Effector CD4-positive, alpha-beta T cell (primary cell): Measurements from ENCODE around the gene MYPN.
"Not testable (repeated sequence)": the region's sequence is repeated elsewhere in the genome, so short reads cannot be mapped to it uniquely, and the experiment has no call there.

Experiments used
- DNase-seq: peaks from one replicate; pipeline ENCODE4 v3.0.0-alpha.2; 2020

Gene MYPN

DNA sequence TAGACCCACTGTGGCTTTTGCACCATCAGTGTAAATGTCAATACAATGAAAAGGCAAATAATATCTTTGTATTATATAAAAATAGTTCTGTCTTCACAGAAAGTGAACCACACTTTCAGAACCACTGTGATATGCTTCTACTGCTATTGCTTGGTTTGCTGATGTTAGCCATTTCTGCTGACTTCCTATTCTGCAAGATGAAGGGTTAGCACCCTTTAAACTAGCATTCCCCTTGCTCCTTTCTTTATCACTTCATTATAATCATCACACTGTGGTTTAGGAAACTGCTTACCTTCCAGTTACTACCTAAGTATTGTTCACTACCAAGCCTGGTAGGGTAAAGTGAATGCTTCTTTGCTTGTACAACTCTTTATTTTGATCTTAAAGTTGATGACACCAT lies 29.2 kb downstream of the MYPN start:
- DNase-seq = no peak

DNA sequence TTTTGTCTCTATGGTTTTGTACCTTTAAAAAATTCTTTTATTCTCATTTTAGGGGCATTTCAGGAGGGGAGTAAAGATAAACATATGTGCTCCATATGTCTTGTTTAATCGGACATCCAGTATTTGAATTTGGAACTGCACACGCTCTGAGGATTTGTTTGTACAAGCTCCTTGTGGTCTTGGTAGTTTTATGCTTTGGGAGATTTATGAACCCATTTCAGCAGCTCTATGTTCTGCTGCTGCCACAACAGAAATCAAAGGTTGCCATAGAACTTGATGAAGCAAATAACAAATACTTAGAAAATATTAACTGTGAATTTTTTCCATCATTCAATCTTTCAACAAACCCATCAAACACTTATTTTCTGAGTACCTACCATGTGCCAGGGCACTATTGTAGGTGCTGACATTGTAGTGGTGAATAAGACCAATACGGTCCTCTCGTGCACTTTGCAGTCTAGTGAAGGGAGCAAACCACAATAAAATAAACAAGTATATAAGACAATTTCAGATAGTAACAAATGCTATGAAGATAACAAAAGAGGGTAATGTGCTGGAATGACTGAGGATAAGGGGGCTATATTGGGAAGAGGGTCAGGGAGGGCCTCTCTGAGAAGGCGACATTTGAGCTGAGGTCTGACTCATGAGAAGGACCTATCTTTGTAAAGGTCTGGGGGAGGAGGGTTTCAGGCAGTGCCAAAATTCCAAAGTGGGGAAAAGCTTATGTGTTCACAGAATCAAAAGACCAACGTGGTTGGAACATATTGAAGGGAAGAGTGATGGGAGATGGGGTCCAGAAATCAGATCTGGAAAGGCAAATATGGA lies 30.4 kb downstream of the MYPN start:
- no peak for DNase-seq

DNA sequence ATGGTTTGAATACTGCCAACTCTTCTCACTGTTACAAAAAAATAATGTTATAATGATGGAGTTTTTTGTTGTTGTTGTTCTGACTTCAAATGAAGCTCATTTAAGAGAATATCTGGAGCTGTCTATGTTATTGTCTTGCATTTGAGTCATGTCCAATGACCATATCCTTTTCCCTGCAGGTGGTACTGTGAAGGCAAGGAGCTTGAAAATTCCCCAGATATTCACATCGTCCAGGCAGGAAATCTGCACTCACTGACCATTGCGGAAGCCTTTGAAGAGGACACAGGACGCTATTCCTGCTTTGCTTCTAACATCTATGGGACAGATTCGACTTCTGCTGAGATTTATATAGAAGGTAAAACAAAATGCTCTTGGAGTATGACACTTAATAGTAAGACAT lies 33.5 kb downstream of the MYPN start:
- no peak for DNase-seq

DNA sequence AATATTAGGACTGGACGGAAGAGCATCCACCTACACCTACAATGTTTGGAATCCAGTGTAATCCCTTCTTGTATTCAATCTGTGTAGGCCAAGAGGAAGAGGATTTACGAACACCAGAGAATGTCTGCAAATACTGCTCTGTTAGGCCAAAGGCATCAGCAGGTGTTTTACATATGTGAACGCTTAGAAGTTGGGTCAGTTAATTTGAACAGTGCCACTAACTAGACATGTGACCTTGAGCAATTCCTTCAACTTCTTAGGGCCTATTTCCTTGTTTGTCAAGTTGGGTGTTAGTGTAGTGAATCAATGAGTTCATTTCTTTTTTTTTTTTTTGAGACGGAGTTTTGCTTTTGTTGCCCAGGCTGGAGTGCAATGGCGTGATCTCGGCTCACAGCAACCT lies 35.4 kb downstream of the MYPN start:
- no peak for DNase-seq

DNA sequence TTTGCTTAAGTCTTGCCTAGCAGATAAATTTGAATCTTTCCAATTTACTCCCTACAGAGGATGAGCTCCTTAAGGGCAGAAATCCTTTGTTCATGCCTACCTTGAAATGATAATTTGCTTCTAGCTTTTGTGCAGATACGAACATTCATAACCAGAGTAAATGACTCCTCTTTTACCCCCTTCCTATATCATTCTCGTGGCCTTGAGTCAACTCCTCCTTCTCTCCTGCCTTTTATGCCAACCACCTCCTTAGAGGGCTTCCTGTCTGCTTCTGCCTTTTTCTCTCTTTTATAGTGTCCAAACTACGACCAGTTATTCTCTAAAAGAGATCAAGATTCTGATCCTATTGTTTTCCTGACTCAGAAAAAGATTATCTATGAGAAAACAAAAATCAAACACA lies 36.4 kb downstream of the MYPN start:
- DNase-seq = no peak

DNA sequence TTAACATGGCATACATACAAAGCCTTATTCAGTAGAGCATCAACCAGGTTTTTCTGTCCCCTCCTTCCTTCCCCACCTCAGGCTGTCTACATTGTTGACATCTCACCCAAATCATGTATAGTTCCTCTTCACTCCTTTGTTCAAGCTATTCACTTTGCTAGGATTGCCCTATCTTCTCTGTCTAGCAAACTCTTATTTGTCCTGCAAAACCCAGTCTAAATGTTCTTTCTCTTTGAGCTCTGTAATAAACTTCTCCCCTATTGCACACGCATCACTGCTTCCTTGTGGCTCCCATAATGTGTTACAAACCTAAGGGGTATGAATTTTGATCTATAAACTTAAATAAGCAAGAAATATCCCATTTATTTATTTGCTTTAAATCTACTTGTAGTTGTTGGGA lies 36.8 kb downstream of the MYPN start:
- no peak for DNase-seq

DNA sequence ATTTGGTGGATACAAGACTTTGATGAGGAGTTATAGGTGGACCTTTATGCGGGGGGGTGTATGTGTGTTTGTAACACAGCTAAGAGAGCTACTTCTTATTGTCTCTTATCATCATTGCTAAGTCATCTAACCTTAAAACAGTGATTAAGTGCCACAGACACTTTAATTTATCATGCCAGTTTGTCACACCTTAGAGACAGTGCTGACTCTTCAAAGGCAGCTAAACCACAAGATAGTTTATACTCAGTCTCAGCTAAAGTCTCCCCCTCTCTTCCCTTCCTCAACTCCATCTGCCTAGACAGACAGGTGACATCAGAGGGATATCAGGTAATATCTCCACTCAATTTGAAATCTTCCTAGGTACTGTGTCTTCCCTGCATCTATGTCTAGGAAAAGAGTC lies 42.2 kb downstream of the MYPN start:
- DNase-seq = no peak

DNA sequence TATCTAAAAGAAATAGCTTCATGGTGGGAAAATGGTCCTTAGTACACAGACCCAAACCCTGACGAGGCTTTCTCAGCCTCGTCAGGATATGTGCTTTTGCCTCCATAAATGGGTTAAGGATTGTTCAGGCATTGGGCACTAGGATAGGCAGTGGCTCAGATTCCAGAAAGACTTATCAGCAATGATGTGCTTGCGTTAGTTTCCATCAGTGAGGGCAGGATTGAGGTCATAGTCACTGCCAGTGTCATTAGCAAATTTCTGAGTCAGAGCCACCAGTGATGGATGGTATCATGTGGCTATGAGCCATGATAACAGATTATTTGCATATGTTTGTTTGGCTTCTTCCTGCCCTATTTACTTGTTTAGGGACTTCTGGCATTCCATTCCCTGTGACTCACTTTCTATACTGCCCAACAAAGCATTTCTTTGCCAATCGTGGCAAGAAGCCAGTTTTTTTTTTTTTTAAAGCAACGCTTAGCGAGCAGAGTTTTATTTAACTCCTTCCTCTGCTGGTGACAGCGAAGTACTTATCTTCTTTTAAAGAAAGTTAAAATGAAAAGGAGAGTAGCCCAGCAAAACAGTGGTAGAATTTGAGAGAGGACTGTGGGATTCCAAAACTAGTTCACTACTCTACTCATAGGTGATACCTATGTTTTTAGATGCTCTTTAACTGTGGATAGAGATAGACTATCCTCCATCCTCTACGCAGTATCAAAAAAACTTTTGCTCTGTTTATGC lies 44.4 kb downstream of the MYPN start:
- DNase-seq = no peak

DNA sequence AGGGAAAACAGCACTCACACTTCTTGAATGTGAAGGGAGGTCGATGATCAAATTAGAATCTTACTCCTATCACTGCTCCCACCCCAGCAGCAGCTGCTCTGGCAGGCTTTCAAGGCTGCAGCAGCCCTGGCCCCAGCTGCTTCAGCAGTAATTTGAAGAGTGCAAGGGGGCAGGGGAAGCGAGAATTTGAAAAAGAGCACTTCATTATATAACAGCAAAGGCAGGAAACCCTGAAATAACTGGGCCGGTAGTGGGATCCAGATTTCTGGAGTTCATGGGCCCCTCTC lies 44.9 kb downstream of the MYPN start:
- DNase-seq = no peak

DNA sequence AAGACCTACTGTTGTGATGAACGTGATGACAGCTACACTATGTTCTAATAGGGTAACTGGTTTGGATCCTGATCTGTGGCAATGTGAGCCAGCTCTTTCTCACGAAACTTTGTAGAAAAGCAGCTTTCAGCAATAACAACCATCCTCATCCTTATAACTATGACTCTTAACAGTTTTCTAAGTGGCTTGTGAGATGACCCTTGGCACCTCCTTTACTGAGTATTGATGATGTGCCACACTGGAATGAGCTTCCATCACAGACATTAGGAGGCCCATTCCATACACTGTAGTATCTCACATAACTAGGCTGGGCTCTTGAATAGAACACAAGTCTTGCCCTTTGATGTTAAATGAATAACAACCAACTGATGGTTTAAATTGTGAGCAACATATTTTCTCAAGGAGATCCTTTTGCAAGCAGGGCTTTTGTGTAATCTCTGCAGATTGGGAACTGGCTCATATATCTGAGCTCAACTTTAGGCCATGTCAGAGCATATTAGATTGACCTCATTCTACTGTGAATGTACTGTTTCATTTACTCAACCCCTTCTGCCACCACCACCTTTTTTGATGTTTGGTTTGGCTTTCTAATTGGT lies 46.4 kb downstream of the MYPN start:
- no peak for DNase-seq

DNA sequence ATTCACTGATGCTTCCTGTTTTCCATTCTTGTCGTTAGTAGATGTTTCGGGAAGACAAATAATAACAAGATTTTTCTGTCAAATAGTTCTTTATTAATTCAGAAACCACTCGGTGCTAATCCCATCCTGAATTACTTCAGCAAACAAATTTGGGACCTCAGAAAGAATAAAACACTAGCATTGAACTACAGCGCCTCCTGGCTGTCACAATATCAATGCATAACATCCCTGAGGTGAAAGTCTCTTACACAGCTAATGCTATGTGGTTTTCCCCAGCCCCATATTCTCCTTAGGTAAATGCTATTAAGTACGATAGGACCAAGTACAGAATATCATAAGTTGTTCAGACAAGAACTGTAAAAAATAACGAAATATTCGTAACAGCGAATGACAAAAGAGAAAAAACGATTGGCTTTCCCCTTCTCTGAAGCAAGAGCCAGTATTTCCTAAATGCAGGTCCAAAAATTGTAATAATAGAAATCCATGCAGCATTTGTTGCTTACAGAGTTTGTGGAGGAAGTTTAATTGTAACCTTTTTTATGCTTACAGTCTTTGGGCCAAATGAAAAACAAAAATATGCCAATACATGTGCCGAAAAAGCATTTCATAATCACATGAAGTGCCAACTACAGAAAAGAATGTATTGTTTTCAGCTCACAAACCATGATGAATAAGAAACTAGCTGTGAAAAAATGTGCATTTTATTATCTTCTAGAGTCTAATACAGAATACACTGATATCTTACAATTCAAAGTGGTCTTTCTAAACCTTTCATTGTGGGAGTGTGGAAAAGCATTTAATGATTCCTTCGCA lies 47.3 kb downstream of the MYPN start:
- peak; percentile 50 for DNase-seq

DNA sequence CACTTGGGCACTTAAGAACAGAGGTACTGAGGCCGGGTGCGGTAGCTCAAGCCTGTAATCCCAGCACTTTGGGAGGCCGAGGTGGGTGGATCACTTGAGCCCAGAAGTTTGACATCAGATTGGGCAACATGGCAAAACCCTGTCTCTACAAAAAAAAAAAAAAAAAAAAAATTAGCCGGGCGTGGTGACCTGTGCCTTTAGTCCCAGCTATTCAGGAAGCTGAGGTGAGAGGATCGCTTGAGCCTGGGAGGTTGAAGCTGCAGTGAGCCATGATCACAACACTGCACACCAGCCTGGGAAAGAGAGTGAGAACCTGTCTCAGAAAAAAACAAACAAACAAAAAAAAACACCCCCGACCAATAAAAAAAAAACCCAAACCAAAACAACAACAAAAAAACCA lies 48.2 kb downstream of the MYPN start:
- not testable (repeated sequence) for DNase-seq

DNA sequence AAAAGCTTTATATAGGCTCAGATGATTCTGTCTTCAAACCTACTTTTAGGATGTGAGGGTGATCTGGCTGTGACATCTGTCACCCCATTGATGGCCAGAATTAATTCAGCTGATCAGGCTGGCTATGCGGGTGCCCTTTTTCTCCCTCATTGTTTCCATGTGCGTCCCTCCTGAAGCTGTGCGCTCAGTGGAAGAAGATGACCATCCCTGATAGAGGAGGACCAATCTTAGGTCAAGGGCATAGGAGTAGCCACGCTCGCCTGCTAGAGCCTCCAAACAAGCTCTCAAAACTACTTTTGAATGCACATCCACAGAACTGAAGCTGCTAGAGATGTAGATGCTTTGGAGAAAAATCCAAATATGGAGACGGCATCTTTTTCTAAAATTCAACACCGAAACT lies 48.7 kb downstream of the MYPN start:
- no peak for DNase-seq

DNA sequence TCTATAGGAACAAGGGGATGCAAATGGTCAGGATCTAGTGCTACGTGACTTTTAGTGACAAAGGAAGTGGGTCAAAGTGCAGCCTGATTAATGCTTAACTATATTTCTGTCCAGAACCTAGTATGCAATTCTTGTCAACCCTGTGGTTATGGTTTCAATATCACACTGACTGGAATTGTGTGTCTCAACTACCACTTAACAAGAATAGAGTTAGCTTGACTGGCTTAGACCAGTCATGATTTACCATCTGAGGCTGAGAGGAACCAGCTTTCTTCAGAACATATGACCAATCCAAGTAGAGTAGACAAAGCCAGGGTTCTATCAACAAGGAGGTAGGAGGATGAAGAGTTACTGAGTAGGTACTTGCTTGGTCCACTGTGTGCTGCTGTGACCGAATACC lies 54.4 kb downstream of the MYPN start:
- DNase-seq = no peak

DNA sequence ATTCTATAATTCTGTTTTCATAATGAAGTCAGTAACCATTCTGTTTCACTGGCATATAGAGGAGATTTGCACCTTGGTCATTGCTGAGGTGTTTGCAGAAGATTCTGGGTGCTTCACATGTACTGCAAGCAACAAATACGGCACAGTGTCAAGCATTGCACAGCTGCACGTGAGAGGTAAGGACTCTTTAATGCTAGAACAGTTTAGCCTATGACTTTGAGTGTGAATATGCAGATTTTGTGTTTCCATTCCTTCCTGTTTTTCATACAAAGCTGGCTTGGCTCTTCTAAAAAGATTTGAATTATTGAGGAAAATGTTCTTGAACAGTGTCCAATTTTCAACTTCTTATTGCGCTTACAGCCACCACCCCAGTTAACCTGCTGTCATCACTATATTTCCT lies 56.4 kb downstream of the MYPN start:
- no peak for DNase-seq

DNA sequence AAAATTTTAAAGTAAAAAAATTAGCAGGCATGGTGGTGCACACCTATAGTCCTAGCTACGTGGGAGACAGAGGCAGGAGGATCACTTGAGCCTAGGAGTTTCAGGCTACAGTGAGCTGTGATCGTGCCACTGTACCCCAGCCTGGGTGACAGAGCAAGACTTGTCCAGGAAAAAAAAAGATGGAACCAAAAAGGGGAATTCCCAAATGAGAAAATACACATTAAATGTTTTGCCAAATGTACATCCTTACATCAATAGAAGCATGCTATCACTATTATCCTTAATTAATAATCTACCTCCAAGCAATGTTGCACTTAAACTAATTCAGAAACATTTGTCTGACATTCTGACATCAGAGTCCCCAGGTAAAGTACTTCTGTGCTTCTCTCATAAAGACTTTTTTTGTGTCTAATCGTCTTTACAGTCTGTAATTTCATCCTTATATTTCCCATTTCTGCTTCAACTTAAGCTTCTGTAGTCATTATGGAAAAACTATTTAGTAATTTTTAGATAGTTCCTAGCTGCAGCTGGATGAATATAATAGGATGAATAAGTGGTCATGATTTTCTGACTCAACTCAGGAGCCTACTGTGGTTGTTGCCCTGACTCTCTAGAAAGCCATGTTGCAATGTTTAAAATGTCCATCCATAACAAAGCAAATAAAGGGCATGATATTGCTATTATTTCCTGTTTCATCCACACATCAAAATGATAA lies 57.7 kb downstream of the MYPN start:
- DNase-seq = no peak

DNA sequence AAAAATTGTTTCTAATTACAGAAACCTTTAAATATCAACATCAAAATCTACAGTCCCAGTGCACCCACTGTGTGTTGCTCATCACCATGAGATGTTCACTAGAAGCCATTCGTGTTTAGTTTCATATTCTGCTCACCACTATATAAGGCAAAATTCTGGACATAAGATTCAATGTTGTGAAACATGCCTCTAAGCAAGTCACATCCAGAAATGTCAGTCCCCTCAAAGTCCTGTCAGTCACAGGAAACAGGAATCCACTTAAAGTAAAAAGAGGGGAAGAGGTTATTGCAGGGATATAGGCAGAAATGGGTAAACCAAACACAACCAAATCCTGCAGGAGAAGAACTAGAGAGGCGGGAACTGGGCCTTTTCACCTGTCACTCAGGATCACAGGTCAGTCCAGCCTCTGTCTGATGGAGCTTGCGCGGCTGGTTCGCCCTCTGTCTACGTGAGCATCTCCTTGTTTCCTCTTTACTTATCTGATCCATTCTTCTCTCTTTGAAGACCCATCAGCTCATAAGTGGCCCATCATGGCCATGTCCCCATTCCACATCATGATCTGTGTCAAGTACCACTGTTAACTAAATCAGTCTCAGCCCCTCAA lies 58.4 kb downstream of the MYPN start:
- no peak for DNase-seq

DNA sequence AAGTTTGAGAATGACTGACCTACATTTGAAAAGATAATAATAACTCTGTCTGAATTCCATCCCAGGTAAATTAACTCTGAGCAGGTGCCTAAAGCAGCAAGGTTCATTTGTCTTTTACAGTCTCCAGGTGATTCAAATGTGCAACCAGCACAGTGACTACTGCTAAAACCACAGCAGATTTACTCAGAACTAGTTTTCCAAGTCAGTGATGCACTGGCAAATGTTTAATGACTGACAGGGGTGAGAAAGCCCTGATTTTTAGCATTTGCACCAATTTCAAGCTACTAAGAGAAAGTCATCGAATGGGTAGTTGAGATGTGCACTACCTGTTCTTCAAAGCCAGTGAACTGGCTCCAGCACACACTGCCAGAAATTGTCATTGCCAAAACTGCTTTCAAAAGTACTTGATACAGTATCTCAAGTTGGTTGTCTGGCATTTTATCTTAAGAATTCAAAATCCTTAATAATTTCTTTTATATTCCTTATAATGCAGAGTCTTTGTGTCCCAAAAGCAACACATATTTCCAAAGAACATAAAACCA lies 62.3 kb downstream of the MYPN start:
- DNase-seq = no peak

DNA sequence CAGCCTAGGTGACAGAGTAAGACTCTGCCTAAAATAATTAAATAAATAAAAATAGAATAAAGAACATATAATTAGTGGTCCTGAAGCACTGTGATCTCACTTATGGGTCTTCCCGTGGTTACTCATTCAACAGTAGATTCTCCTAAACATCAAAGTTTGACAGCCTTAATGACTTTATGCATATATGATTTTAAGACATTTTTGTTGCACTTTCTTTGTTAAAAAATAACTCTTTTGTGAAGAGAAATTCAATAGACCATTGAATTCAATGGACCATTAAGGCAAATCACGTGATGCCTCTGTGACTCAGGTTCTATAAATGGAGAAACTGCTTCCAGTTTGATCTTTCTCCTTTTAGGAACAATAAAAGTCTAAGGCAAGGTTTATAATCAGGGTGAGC lies 63.0 kb downstream of the MYPN start:
- DNase-seq = no peak

DNA sequence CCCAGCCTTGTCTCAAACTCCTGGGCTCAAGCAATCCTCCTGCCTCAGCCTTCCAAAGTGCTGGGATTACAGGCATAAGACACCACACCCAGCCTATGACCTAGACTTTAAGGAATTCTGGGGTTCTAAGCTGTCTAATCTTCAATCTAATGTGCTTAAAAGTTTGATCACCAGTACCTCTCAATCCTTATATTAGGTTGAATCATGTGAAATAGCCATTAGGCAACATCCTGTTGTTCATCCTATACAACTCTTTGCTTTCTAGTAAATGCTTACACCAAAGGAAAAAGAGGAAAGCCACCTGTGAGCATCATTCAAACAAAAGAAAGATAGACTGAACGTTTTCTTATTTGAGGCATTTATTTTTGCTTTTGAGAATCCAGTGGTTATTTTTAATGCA lies 66.7 kb downstream of the MYPN start:
- DNase-seq = no peak

DNA sequence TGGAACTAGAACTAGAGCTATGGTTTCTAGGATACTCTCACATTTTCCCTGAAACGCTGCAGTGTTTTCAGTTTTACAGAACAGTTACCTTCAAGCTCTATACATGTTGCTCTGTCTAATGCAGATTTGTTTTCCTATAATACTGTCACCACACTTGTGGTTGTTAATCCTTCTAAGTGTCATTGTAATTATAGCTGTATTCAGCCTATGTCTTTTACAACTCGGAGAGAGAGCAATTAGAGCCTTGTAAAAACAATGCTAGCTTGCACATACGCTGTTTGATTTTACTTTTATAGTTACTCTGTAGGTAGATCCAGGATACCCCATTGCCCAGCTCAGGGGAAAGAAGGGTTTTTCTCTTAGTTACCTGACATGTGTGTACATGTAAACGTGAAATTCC lies 67.5 kb downstream of the MYPN start:
- no peak for DNase-seq

DNA sequence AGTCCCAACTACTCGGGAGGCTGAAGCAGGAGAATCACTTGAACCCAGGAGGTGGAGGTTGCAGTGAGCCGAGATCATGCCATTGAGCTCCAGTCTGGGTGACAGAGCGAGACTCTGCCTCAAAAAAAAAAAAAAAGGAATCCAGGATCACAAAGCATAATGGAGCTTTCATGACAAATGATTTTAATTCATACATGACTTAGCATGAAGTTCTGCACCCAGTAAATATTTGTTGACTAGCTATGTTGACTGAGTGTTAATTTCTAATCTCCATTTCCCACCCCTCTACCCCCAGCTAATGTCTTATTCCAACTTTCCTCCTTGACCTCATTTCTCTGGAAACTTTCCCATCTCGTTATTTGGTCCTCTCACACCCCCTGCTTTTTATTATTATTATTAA lies 69.3 kb downstream of the MYPN start:
- no peak for DNase-seq
